ENCODE results near the gene SRSF5. TPM values are rescaled to one million over a fixed set of nuclear protein-coding genes. Genes with fewer than 3 reads are reported as not detected.

The SRSF5 gene
- total and polyA plus RNA-seq, 2 donors, result 180 to 450 TPM

GRCh38 chr14:69755296-69755695 lies 11.6 kb upstream of the SRSF5 start:
- no peaks in the 10 kb centered on the region for H3K4me1 ChIP-seq (ENCODE audit: insufficient read depth)
- no peak overlapping the region for H3K27ac ChIP-seq (ENCODE audit: low read depth)
- no peak overlapping the region for H3K4me3 ChIP-seq (ENCODE audit: low read depth, low read length)
- no peak for DNase-seq (ENCODE audit: extremely low spot score)
- H3K36me3 ChIP-seq (ENCODE audit: insufficient read depth), result no peaks in the 10 kb centered on the region

- no peak overlapping the region for H3K4me3 ChIP-seq (ENCODE audit: low read depth, low read length)
- no peak overlapping the region for H3K27ac ChIP-seq (ENCODE audit: low read depth)
- WGBS, result 63% methylated on average over 2 of the region's 2 CpGs
- no peaks in the 10 kb centered on the region for H3K36me3 ChIP-seq (ENCODE audit: insufficient read depth)
- no peak for DNase-seq (ENCODE audit: extremely low spot score)
- no peaks in the 10 kb centered on the region for H3K4me1 ChIP-seq (ENCODE audit: insufficient read depth)
These were observed 11.2 kb upstream of the SRSF5 start for GRCh38 chr14:69755784-69756183.

GRCh38 chr14:69756298-69756697 lies 10.6 kb upstream of the SRSF5 start:
- H3K4me1 ChIP-seq (ENCODE audit: insufficient read depth), result no peaks in the 10 kb centered on the region
- H3K36me3 ChIP-seq (ENCODE audit: insufficient read depth), result no peaks in the 10 kb centered on the region
- 53% methylated on average over 3 of the region's 3 CpGs for WGBS
- no peak overlapping the region for H3K27ac ChIP-seq (ENCODE audit: low read depth)
- DNase-seq (ENCODE audit: extremely low spot score), result no peak
- no peak overlapping the region for H3K4me3 ChIP-seq (ENCODE audit: low read depth, low read length)

- no peaks in the 10 kb centered on the region for H3K4me1 ChIP-seq (ENCODE audit: insufficient read depth)
- no peaks in the 10 kb centered on the region for H3K36me3 ChIP-seq (ENCODE audit: insufficient read depth)
- no peak overlapping the region for H3K27ac ChIP-seq (ENCODE audit: low read depth)
- no peak for DNase-seq (ENCODE audit: extremely low spot score)
- no peak overlapping the region for H3K4me3 ChIP-seq (ENCODE audit: low read depth, low read length)
- WGBS, result 52% methylated on average over 1 of the region's 1 CpG
These were observed 6.1 kb upstream of the SRSF5 start for GRCh38 chr14:69760810-69761209.

GRCh38 chr14:69763761-69764510 lies 3.0 kb upstream of the SRSF5 start:
- Histone ChIP-seq H3K27ac (ENCODE audit: low read depth) (no peak overlapping the region), H3K36me3 (ENCODE audit: insufficient read depth) (no peaks in the 10 kb centered on the region), H3K4me1 (ENCODE audit: insufficient read depth) (peaks cover 2% of the 10 kb centered on the region), H3K4me3 (ENCODE audit: low read depth, low read length) (no peak overlapping the region)
- DNase-seq (ENCODE audit: extremely low spot score), result no peak
- WGBS, result 80% methylated on average over 6 of the region's 6 CpGs

- peak overlapping the region; percentile 73 for H3K4me3 ChIP-seq (ENCODE audit: low read depth, low read length)
- H3K27ac ChIP-seq (ENCODE audit: low read depth), result peak overlapping the region; percentile 99
- under 1% methylated on average over 54 of the region's 54 CpGs for WGBS
- H3K36me3 ChIP-seq (ENCODE audit: insufficient read depth), result peaks cover 2% of the 10 kb centered on the region
- H3K4me1 ChIP-seq (ENCODE audit: insufficient read depth), result peaks cover 2% of the 10 kb centered on the region
- DNase-seq (ENCODE audit: extremely low spot score), result peak; percentile 77
These were observed 542 bp downstream of the SRSF5 start for GRCh38 chr14:69767369-69767999.

- Histone ChIP-seq H3K36me3 (ENCODE audit: insufficient read depth) (peaks cover 6% of the 10 kb centered on the region), H3K4me1 (ENCODE audit: insufficient read depth) (peaks cover 2% of the 10 kb centered on the region), H3K27ac (ENCODE audit: low read depth) (no peak overlapping the region), H3K4me3 (ENCODE audit: low read depth, low read length) (no peak overlapping the region)
- WGBS, result 83% methylated on average over 8 of the region's 8 CpGs
- DNase-seq (ENCODE audit: extremely low spot score), result no peak
These were observed 1.9 kb downstream of the SRSF5 start for GRCh38 chr14:69768873-69769272.

GRCh38 chr14:69769623-69770022 lies 2.7 kb downstream of the SRSF5 start:
- 94% methylated on average over 22 of the region's 22 CpGs for WGBS
- Histone ChIP-seq H3K36me3 (ENCODE audit: insufficient read depth) (peaks cover 6% of the 10 kb centered on the region), H3K27ac (ENCODE audit: low read depth) (no peak overlapping the region), H3K4me3 (ENCODE audit: low read depth, low read length) (no peak overlapping the region), H3K4me1 (ENCODE audit: insufficient read depth) (peaks cover 3% of the 10 kb centered on the region)
- DNase-seq (ENCODE audit: extremely low spot score), result no peak

GRCh38 chr14:69770559-69770958 lies 3.6 kb downstream of the SRSF5 start:
- H3K4me1 ChIP-seq (ENCODE audit: insufficient read depth), result peaks cover 3% of the 10 kb centered on the region
- WGBS, result 83% methylated on average over 3 of the region's 3 CpGs
- H3K27ac ChIP-seq (ENCODE audit: low read depth), result no peak overlapping the region
- peaks cover 6% of the 10 kb centered on the region for H3K36me3 ChIP-seq (ENCODE audit: insufficient read depth)
- no peak overlapping the region for H3K4me3 ChIP-seq (ENCODE audit: low read depth, low read length)
- DNase-seq (ENCODE audit: extremely low spot score), result no peak

- no peak overlapping the region for H3K4me3 ChIP-seq (ENCODE audit: low read depth, low read length)
- H3K27ac ChIP-seq (ENCODE audit: low read depth), result no peak overlapping the region
- H3K36me3 ChIP-seq (ENCODE audit: insufficient read depth), result peaks cover 6% of the 10 kb centered on the region
- 94% methylated on average over 16 of the region's 16 CpGs for WGBS
- peaks cover 3% of the 10 kb centered on the region for H3K4me1 ChIP-seq (ENCODE audit: insufficient read depth)
- no peak for DNase-seq (ENCODE audit: extremely low spot score)
These were observed 4.2 kb downstream of the SRSF5 start for GRCh38 chr14:69771136-69771535.

GRCh38 chr14:69772082-69773017 lies 5.4 kb downstream of the SRSF5 start:
- no peak overlapping the region for H3K4me3 ChIP-seq (ENCODE audit: low read depth, low read length)
- H3K27ac ChIP-seq (ENCODE audit: low read depth), result no peak overlapping the region
- DNase-seq (ENCODE audit: extremely low spot score), result no peak
- H3K36me3 ChIP-seq (ENCODE audit: insufficient read depth), result peaks cover 6% of the 10 kb centered on the region
- peaks cover 3% of the 10 kb centered on the region for H3K4me1 ChIP-seq (ENCODE audit: insufficient read depth)
- WGBS, result 87% methylated on average over 11 of the region's 11 CpGs

GRCh38 chr14:69773571-69774276 lies 6.8 kb downstream of the SRSF5 start:
- Histone ChIP-seq H3K4me1 (ENCODE audit: insufficient read depth) (peaks cover 3% of the 10 kb centered on the region), H3K36me3 (ENCODE audit: insufficient read depth) (peaks cover 7% of the 10 kb centered on the region), H3K27ac (ENCODE audit: low read depth) (no peak overlapping the region), H3K4me3 (ENCODE audit: low read depth, low read length) (no peak overlapping the region)
- DNase-seq (ENCODE audit: extremely low spot score), result no peak
- 93% methylated on average over 7 of the region's 7 CpGs for WGBS

- Histone ChIP-seq H3K4me1 (ENCODE audit: insufficient read depth) (peaks cover 1% of the 10 kb centered on the region), H3K36me3 (ENCODE audit: insufficient read depth) (peaks cover 7% of the 10 kb centered on the region), H3K4me3 (ENCODE audit: low read depth, low read length) (no peak overlapping the region), H3K27ac (ENCODE audit: low read depth) (no peak overlapping the region)
- 87% methylated on average over 3 of the region's 3 CpGs for WGBS
- no peak for DNase-seq (ENCODE audit: extremely low spot score)
These were observed 8.1 kb downstream of the SRSF5 start for GRCh38 chr14:69775012-69775411.
